GM13977 (cell line): ENCODE data around the gene CLK3.

Experiments
- DNase-seq: peaks from one replicate; pipeline ENCODE4 v3.0.0; 2012; ENCODE audit warnings: low spot score
- in situ Hi-C: fragments of 300-500 bp; cut with MboI; formaldehyde crosslinking; loops from one replicate; pipeline ENCODE4 v1.12.0; 2022; ENCODE audit warnings: low sequenced_read_pairs, low pct_unique_long_range_greater_than_20kb, mixed read lengths, inconsistent platforms; ENCODE audit not compliant: unreplicated experiment
- TF ChIP-seq, protein P1 (sequence below): IDR thresholded peaks from 2 replicates; pipeline ENCODE4 v1.5.1; 2012; ENCODE audit warnings: mild to moderate bottlenecking, control low read depth; ENCODE audit not compliant: insufficient read depth; ENCODE audit errors: extremely low read depth, missing control alignments

CLK3 gene

DNA sequence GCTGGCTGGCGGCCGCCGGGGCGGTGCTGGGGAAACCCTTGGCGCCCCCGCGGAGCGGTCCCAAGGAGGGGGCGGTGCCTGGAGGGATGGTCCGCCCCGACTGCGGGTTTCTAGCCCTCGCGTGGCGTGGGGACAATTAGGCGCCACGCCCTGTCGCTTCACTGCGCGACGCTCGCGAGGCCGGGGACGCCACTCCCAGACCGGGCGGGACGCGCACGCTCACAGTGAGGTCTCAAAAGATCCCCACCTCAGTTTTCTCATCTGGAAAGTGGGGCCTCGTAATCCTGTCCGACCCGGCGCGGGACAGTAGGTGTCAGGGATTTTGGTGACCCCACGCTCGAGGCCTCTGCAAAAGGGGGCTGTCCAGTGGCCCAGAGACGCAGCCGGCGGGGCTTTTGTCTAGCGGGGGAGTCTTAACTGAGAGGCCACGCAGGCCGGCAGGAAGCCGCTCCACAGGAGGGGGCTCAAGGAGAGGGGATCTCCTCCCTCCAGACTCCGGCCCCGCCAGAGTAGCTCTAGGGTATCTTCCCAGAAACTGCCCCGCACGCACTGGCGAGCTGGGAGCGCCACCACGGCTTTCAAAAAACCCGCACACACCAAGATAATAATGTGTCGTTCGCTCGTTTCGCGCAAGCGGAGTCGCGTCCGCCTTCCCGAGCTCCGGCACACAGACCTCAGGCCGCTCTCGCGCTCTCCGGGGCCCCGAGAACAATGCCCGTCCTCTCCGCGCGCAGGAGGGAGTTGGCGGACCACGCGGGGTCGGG is 710 bp upstream of the CLK3 start:
- DNase-seq: no peak
- TF ChIP-seq, protein P1, sequence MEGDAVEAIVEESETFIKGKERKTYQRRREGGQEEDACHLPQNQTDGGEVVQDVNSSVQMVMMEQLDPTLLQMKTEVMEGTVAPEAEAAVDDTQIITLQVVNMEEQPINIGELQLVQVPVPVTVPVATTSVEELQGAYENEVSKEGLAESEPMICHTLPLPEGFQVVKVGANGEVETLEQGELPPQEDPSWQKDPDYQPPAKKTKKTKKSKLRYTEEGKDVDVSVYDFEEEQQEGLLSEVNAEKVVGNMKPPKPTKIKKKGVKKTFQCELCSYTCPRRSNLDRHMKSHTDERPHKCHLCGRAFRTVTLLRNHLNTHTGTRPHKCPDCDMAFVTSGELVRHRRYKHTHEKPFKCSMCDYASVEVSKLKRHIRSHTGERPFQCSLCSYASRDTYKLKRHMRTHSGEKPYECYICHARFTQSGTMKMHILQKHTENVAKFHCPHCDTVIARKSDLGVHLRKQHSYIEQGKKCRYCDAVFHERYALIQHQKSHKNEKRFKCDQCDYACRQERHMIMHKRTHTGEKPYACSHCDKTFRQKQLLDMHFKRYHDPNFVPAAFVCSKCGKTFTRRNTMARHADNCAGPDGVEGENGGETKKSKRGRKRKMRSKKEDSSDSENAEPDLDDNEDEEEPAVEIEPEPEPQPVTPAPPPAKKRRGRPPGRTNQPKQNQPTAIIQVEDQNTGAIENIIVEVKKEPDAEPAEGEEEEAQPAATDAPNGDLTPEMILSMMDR: no peak
- in situ Hi-C loops: no loop called here

DNA sequence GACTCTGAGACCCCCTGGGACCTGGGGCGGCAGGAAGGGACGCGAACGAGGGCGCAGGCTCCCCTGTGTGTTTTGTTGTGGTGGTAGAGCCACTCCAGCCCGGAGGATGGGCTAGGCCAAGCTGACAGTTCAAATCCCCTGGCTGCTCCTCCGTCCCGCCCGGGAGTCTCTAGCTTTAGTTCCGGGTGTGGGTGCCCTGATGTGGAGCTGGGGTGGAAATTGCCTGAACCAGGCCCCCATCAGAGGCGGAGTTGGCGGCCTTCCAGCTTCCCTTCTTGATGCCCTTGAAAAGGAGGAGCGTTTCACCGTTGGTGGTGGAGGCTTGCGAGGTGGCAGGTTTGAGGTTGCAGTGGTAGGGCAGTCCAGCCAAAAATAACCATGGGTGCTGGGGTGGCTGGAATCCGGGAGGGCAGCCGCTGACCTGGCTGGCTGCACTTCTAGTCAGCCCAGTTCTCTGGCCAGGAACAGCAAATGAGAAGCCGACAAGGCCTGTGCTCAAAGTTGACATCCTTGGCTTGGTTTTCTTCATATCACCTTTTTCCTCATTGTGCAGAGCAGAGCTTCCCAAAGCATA is 817 bp downstream of the CLK3 start:
- DNase-seq: peak; percentile 56
- in situ Hi-C loops: no loop called here
- TF ChIP-seq, protein P1: no peak

DNA sequence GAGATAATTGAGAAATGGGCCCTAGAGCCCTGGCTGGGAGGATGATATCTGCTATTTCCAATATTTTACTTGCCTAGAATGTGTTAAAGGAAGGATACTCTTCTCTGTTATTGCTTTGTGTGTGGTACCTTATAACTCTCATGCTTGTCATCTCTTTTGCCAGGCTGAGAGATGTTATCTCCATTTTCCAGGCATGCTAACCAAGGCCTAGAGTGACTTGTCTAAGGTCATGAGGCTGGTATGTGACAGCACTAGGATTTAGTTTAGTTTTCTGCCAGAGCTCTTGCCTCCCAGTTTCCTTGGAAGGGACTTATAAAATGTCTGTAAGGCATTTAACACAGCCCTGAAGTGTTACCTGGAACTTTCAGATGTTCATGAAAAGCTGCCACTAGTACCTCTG is 1.4 kb downstream of the CLK3 start:
- no peak for DNase-seq
- TF ChIP-seq, protein P1: no peak
- in situ Hi-C loops: no loop called here

DNA sequence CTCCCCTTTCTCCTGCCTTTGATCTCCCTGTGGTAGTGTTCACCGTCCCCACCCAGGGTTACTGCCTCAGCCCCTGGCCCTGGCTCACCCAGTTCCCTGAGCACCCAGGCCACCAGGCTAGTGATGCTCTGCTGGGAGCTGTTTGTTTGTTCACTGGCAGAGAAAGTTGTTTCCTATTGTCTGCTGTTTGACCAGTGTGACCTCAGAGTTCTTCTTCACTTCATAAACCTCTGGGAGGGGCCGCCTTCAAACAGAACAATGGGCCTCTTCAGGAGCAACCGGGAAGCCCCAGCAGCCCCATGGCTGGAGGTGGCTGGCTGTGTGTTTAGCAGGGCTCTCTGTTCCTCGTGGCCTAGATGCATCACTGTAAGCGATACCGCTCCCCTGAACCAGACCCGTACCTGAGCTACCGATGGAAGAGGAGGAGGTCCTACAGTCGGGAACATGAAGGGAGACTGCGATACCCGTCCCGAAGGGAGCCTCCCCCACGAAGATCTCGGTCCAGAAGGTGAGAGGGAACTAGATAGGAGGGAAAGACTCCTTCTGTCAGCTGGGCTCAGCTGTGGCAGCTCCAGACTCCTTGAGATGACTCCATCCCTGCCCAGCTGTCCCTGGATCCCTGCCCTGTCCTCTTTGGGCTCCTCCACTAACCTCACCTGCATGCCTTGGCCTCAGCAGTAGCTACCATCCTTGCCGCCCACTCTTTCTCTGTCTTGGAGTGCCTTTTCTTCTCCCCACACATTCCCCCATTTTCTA is 3.4 kb downstream of the CLK3 start:
- in situ Hi-C loops: no loop called here
- DNase-seq: no peak

DNA sequence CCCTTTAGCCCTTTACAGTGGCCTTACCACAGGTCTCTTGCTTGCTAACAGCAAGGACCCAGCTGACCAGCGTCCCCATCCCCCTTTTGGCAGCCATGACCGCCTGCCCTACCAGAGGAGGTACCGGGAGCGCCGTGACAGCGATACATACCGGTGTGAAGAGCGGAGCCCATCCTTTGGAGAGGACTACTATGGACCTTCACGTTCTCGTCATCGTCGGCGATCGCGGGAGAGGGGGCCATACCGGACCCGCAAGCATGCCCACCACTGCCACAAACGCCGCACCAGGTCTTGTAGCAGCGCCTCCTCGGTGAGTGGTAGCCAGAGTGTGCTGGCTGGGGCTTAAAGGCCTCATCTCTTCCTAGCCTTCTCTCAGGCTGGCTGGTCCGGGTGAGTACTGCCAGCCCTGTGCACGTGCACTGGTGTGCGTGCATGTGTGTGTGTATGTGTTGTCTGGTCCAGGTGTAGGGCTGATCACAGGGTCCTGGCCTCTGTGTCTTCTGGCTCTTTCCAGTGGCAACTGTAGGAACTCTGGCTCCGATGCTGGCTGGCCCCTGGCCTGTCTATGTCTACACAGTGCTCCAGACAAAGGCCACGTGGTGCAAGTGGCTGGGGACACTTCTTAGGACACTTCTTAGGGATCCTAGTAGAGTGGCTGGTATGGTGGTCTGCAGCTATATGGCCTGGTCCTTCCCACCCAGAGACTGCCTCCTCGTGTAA is 4.4 kb downstream of the CLK3 start:
- no peak for DNase-seq
- TF ChIP-seq, protein P1: no peak
- in situ Hi-C loops: loop anchor here (10.0 kb wide), 1 partner anchor 245 kb away; no protein-coding TSS in a partner anchor

More for the DNA sequence above, 3.4 kb downstream of the CLK3 start:
- TF ChIP-seq, protein P1: no peak

DNA sequence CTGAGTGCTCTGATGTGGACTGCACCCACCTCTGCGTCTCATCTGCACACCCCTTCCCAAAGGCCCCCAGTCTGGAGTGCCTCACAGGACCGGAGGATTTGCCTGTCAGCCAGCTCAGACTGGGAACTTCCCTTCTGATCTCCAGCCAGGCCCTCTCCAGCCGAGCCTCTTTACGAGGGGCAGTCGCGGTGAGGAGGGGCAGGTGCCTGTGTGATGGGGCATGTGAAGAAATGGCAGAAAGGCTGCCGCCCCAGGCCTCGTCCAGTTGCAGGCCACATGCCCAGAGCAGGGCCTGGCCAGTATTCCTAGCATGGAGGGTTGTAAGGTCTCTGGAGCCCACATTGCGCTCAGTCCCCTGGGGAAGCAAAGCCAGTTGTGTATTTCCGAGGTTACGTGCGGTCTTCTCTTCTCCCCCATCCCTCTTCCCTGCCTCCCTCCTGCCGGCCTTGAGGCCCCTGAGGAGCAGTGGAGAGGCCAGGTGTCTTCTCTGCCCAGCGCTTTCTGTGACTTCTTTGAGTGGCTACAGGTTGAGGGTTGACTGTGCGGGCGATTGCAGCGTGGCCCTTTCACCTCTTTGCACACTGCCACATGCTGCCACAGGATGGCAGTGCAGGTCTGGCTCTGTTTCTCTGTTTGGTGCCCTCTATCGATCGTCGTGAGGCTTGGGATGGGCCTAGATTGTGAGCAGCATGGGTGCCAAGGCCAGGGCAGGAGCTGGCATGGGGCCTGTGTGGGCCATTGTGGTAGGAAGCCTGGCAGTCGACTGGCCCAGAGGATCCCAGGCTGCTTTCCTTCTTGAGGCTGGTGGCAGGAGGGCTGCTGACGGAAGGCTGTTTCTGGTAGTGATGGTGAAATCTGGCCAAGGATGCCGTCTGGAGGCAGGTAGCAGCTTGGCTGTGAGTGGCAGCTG is 5.3 kb downstream of the CLK3 start:
- peak; percentile 85 for DNase-seq
- in situ Hi-C loops: loop anchor here (10.0 kb wide), 1 partner anchor 246 kb away; no protein-coding TSS in a partner anchor
- TF ChIP-seq, protein P1: peak; percentile 96
